Measurements from ENCODE around the gene STARD5. TPM values are rescaled to one million over a fixed set of nuclear protein-coding genes. Genes with fewer than 3 reads are reported as not detected.

Gene STARD5
- total RNA-seq, 1 experiment from 2014 or later: 2.3 TPM

GRCh38 chr15:81298611-81299010 is 25.3 kb downstream of the STARD5 start:
- Histone ChIP-seq H2BK12ac (ENCODE audit: insufficient read length, low read depth, low read length) (no peak overlapping the region), H2AK5ac (ENCODE audit: insufficient read length, low read length) (no peak overlapping the region), H3K79me1 (ENCODE audit: insufficient read depth, low read depth, low read length, poor library complexity, severe bottlenecking) (no peaks in the 10 kb centered on the region), H3K4me1 (ENCODE audit: insufficient read depth, low read length) (peaks cover 9% of the 10 kb centered on the region; the same call in 1 of the 2 replicates), H3K79me2 (ENCODE audit: insufficient read depth, low read length) (no peaks in the 10 kb centered on the region), H3K23me2 (ENCODE audit: insufficient read length, low read depth, low read length, poor library complexity, severe bottlenecking) (no peaks in the 10 kb centered on the region), H4K8ac (replicated peaks; ENCODE audit: insufficient read length, low read depth, low read length) (no peak overlapping the region), H4K91ac (ENCODE audit: insufficient read length, low read depth, low read length) (no peak overlapping the region), H3K4me2 (ENCODE audit: insufficient read depth, insufficient read length, low read length) (no peak overlapping the region), H2BK20ac (ENCODE audit: low read depth, low read length, poor library complexity, severe bottlenecking) (no peak overlapping the region), H2BK15ac (ENCODE audit: low read depth, low read length) (no peak overlapping the region), H4K20me1 (ENCODE audit: control insufficient read depth, insufficient read depth, insufficient read length) (no peaks in the 10 kb centered on the region), H3K4ac (ENCODE audit: low read depth, low read length) (no peak overlapping the region), H3K27ac (ENCODE audit: insufficient read length, low read depth, low read length) (no peak overlapping the region), H2BK120ac (ENCODE audit: low read depth, low read length, poor library complexity, severe bottlenecking) (no peak overlapping the region), H3K14ac (ENCODE audit: insufficient read depth, low read length) (no peak overlapping the region), H3K23ac (ENCODE audit: insufficient read length, low read depth, low read length) (no peak overlapping the region), H3T11ph (ENCODE audit: low read length) (no peak overlapping the region), H3K9ac (ENCODE audit: extremely low read depth, insufficient read length, low read length) (no peak overlapping the region), H3K18ac (ENCODE audit: insufficient read length, low read depth, low read length) (no peak overlapping the region), H2AFZ (ENCODE audit: low read length) (no peak overlapping the region), H3K27me3 (ENCODE audit: insufficient read depth, low read length) (no peaks in the 10 kb centered on the region), H3K56ac (ENCODE audit: insufficient read length, low read depth, low read length) (no peak overlapping the region), H2BK5ac (ENCODE audit: insufficient read length, low read length) (no peak overlapping the region), H4K5ac (ENCODE audit: insufficient read length, low read depth, low read length) (no peak overlapping the region), H3K9me3 (ENCODE audit: control insufficient read depth, low read depth, low read length) (no peaks in the 10 kb centered on the region)
- no peaks in the 10 kb centered on the region for H3K36me3 Mint-ChIP-seq (ENCODE audit: insufficient read depth in 1 of 3, low read depth in 3 of 3)
- no peak for TF ChIP-seq CTCF (conservative IDR thresholded peaks at IDR 0.05)
- peaks cover 17% of the 10 kb centered on the region for H3K27me3 Mint-ChIP-seq (ENCODE audit: low read depth)
- H3K4me3 Mint-ChIP-seq: no peak overlapping the region
- peaks cover 28 to 36% of the 10 kb centered on the region in 2 experiments for H3K4me1 Mint-ChIP-seq
- no peaks in the 10 kb centered on the region for H3K9me3 Mint-ChIP-seq
- WGBS (ENCODE audit: extremely low coverage, insufficient read length, low lambda C conversion rate): no CpG with 5 or more reads among the region's 6 CpGs
- H3K27ac Mint-ChIP-seq: no peak overlapping the region
- DNase-seq: no peak
